AG08396 (cell line): ENCODE results near the gene HLA-DQB1.

Experiments
- DNase-seq: peaks from one replicate; pipeline ENCODE4 v3.0.0; 2012; ENCODE audit warnings: low spot score, mixed read lengths

HLA-DQB1 gene

DNA sequence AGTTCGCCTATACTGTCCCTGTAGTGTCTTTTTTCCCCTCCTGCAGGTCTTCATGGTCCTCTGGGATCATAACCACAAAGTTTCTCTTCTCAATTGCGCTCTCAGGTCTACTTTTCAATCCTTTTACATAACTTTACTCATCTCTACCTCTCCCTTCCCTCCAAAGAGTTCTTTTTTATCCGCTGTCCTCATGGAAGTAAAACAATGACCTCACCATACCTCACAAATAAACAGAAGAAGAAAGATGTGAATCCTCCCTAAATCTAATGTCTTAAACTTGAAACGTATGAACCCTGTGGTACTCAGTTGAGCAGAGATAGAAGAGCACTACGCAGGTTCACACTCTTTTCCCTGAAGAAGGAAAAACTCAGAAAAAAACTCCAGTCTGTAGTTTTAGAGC is 41.3 kb downstream of the HLA-DQB1 start:
- DNase-seq, result no peak

DNA sequence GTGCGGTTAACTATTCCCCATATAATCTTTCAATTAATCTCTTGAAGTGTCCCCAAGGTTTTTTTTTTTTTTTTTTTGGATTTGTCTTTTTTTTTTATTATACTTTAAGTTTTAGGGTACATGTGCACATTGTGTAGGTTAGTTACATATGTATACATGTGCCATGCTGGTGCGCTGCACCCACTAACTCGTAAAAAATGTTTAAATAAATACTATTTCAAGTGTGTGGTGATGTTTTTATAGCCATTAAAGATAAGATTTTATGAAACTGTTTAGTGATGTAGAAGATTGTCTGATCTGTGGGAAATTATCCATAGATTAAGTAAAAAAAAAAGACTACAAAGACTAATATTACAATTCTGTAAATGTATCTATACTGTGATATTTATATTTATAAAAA is 41.9 kb downstream of the HLA-DQB1 start:
- no peak for DNase-seq

- DNase-seq, result no peak
These were observed 42.8 kb downstream of the HLA-DQB1 start for GRCh38 chr6:32623693-32624092.

DNA sequence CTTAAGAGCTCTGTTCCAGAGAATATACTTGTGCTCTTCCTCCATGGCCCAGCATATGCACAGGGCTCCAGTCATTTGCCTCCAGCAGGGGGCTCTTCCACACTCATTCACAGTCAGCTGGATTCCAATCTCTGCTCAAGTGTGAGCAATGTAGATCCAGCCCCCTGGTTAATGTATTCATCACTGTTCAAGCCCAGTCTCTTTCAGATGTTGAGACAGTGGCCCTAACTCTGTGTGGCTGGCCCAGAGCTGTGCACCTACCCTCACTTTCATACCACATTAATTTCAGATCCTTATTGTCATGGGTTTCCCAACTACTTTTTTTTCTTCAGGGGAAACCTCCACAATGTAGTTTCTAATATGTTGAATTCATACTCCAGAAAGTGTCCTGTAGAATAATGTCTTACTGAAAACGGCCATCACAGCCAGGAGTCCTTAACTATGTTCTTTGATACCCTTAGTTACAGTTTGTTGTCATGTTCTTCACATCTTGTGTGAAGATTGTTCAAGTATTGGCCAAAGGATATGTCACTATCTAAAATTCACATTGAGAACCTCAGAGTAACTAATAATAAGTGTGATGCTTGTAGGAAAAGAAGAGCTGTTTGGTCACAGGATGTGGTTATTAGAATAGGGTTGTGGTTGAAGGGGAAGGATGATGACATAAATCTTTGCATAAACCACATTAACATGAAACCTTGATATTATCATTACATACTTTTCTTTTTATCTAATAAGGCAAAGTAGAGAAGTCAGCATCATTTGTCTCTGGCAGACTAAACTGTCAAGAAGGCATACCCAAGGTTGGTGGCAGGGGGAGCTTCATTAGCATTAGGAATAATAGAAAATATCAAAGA is 43.7 kb downstream of the HLA-DQB1 start:
- no peak for DNase-seq

DNA sequence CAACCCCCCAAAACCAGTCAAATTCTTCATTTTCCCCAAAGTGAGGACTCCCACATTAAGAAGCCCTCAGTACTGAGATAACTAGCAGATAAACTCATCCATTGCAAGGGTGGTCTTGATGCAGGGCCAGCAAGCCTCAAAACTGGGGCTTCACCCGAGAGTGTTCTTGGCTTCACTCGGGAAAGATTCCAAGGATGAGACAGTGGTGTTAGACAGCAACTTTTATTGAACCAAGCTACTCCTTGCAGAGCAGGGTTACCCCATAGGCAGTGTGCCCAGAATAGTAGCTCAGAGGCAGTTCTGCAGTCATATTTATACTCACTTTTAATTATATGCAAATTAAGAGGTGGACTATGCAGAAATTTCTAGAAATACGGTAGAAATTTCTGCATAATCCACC is 45.1 kb downstream of the HLA-DQB1 start:
- DNase-seq, result no peak

DNA sequence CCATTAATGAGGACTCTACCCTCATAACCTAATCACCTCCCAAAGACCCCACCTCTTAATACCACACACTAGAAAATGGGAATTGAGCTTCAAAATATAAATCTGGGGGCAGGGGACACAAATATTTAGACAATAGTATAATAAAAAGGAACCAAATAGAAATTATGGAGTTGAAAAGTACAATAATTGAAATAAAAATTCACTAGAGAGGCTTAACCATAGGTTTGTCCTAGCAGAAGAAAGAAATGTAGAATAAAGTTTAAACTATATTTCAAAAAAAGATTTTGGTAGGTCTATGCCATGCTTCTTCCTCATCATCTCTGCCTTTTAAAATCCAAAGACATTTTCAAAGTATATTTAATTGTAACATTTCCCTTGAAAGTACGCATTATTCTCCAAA is 48.7 kb downstream of the HLA-DQB1 start:
- no peak for DNase-seq

- no peak for DNase-seq
These were observed 50.4 kb downstream of the HLA-DQB1 start for GRCh38 chr6:32615885-32616532.

GRCh38 chr6:32614366-32615081 is 51.9 kb downstream of the HLA-DQB1 start:
- no peak for DNase-seq

DNA sequence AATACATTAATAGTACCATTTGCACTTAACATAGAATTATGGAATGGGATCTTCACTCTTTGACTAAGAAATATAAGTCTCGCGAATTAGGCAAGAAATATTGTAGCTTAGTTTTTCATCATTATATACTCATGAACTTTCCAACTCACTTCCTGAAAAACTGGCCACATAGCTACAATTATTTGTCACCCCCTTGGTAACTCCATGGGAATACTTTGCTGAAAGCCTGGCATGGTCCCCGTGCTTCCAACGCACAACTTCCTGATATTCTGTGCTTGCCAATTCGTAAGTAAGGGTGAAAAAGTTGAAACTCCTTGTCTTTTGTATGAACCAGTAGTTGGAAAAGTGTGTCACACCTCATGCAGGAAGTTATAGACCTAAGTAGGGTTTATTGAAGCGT is 53.0 kb downstream of the HLA-DQB1 start:
- DNase-seq, result no peak

- DNase-seq, result no peak
These were observed 55.7 kb downstream of the HLA-DQB1 start for GRCh38 chr6:32610682-32611296.

- DNase-seq, result peak; percentile 69
These were observed 56.5 kb downstream of the HLA-DQB1 start for GRCh38 chr6:32609731-32610640.
